Stimulated activated CD4-positive, alpha-beta T cell treated with anti-CD3 and anti-CD28 coated beads, Interleukin-4, amount 100 ng/mL, for 4 hours (primary cell): ENCODE results near the gene ZNF394.

Experiments
- DNase-seq, 2 experiments: peaks; one replicate each; pipeline ENCODE4 v3.0.0-alpha.2; 2020

ZNF394 gene

DNA sequence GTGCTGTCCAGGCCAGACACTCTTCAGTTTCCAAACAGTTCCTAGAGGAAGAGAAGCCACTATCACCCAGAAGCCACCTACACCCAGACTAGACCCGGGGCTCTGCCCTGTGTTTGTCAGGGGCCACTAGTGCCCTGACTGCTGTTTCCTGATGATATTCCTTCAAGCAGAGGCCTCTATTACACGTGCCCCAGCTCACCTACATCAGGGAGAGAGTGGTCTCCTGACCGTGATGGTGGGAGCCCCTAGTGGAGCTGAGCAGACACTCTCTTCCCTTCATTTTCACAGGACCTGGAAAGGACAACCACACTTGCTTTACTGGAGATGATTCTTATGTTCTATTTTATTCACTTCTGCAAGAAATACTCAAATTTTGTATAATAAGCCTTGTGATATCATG is 9.2 kb downstream of the ZNF394 start:
- no peak for DNase-seq

DNA sequence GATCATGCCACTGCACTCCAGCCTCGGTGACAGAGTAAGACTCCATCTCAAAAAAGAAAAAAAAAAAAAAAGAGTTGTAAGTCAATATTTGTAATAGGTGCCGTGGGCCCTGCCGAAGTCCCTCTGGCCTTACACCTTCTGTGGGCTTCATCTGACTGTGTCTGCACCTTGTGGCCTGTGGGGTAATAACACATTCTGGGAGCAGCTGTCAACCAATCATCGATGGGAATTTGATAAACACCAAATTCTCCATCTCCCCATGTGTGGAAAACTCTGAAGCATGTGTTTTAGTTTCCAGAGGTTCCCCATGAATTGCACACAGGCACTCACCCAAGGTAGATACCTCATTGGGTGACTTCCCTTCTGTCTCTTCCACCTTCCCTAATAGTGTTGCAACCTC is 10.8 kb downstream of the ZNF394 start:
- DNase-seq, result no peak

DNA sequence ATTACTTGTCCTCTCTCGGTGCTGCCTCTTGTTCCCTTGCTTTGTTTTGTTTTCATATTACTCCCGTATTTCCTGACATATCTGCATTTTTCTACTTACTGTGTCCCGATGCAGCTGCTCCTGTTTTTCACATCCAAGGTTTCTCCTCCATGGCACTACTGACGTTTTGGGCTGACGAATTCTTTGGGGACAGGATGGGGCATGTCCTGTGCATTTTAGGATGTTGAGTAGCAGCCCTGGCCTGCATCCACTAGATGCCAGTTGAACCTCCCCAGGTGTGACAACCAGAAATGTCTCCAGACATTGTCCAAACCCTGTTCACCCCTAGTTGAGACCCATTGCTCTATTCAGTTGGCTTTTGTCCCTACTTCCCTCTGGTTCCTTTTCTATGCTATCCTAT is 15.0 kb downstream of the ZNF394 start:
- no peak for DNase-seq

DNA sequence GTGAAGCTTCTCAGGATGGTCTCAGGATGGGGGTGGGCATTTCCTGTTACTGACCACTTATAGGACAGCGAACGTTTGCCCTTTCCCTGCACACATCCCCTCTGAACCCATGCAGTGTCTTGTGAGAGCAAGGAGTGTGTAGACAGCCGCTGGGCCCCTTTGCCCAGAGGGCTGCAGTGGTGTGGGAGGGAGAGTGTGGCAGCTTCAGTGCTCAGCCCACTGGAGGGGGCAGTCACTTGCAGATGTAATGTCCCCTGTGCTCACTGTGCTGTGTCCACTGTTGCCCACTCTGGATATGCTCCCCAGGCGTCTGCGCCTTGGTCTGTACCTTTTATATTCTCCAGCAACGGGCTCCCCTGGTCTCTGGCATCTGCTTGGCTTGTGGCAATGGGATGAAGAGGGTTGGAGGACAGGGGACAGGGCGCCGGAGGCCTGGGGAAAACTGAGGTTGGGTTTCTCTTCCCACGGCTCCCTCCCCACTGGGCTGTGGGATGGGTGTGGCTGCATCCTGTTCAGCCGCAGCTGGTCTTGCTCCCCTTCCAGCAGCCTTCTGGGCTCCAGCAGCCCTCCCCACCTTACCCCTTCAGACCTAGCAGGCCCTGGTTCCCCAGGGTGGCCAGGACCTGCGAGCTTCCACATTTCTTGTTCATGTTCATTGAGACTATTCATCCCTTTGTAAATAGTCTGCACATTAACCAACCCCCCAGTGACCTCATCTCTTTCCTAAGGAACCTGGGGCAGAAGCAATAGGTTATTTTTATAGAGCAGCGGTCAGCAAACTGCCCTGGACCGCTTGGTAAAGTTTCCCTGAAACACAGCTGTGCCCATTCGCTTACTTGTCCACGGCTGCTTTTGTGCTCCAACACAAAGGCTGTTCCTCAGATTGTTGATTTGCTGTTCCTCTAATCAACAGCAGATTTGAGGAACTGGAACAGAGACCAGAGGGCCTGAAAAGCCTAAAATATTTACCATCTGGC is 21.3 kb downstream of the ZNF394 start:
- no peak for DNase-seq

DNA sequence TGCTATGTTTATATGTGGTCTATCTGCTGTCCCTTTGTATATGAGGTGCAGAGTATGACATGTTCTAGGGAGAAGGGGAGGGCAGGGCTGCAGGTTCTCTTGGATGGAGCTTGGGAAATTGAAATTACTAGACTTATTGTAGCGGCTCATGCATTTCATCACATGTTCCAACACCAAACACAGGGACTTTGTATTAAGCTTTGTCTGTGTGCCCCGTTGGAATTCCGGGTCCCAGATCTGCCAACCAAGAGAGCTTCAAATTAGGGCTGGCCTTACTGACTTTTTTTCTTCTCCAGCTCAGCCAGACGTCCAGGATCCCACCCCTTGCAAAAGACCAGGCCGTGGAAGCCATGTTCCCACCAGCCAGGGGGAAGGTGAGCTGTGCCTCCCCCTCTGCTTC is 24.0 kb downstream of the ZNF394 start:
- no peak for DNase-seq

DNA sequence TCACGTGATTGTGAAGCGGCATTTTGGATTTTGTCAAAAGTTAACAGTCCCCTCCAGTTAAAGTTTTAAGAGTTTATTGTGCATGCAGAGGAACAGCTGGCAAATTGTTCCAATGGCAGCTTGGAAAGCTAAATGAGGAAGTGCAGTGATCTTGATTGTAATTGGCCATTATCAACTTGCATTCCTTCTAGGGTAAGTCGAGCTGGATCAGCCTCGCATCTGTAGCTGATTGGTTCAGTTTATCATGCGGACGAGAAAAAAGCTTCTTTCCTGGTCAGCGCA is 26.8 kb downstream of the ZNF394 start:
- no peak for DNase-seq

DNA sequence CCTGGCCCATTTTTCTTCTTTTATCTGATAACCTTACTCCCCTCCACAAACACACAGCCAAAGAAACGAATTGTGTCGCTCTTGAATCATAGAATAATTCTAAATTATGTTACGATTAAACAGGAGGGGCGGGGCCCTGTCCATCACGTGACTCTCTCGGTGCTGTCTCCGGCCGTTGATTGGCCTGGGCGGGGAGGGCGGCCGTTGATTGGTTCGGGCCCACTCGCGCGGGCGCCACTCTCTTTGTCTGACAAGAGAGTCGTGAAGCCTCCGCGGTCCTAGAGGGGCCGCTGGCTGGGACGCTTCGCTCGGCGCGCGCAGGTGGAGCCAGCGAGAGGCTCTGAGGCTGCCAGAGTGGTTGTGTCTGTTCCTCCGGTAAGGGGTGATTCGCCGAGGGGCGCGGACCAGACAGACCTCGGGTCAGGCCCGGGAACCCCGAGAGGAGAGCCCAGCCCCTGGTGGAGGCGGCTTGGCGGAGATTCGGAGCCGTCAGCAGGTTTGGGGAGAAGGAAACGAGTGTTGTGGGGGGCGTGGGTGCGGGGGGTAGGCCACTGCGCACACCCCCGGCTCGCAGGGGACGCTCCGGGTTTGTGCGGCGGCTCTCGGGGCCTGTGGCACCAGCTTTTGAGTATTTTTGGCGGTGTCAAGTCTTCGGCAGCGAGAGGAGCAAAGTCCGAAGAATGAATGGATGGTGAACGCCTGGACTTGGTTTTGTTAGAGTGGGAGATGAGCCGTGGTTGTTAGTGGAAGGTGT is 27.3 kb downstream of the ZNF394 start, which contains the start of gene ZNF789:
Gene ZNF789 (plus strand): TSS at position 330 of the 754 bp plus-strand sequence. CDS start 3,567 bp downstream, outside the sequence.
- peak; percentile 97 to 98 for DNase-seq

DNA sequence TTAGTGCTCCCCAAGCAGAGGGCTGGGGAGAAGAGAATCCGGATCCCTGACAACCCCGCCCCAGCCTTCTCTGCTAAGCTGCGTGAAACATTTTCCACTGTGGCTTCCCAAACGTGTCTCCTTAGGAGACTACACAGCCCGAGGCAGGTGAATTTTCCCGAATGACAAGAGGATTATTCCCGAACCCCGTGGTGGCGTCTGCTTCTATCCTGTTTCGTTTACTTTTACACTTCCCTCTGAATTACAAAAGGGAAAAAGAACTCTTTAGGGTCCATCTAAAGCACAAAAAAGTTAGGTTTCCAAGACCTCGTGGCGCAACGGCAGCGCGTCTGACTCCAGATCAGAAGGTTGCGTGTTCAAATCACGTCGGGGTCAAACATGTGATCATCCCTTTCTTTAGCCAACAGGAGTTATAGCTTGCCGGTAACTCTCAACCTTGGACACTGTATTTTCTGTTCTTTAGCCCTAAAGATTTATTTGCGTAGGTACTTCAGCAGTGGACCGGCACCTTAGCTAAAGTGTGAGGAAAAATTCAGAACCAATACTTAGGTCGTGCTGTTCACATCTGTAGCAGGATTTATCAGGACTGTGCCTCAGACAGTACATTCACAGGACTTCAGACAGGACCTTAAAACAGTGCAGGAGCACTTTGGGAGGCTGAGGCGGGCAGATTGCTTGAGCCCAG is 30.6 kb downstream of the ZNF394 start:
- DNase-seq, result no peak

DNA sequence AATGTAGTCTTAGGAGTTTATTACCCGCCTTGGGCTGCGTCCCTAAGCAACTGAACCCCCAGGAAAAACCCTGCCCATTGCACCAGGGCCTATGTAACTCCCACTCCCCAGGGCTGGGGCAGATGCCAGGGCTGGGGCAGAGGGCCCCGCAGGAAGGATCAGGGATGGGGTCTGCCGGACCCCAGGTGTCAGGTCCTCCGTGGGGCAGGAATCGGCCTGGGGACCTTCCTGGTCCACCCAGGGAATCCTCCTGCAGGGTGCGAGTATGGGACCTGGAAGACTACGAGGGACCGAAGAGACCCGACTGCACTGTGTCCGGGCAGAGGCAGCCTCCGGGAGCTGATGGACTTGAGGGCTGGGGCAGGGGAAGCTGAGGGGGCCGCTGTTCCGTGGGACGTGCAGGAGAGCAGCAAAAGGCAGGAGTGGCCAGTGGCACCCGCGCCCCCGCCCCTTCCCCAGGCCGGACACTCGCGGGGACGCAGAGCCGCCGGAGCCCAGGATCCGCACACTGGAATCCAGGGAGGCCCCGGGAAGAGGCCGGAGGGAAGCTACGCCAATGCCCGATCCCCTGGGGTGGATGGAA is 31.7 kb downstream of the ZNF394 start:
- no peak for DNase-seq

DNA sequence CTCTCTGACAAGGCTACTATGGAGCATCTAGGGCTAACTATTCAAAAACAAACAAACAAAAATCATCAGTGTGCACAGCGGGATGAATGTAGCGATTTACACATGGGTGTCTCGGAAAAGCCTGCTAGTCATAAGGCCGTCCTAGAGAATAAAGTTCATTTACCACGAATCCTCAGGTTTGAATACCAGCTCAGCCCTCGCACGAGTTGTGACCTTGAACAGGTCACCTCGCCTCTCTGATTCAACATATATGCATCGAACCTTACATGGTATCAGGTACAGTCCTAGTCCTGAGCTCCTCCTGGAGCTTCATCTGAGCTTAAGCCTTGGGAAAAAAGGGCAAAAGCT is 34.7 kb downstream of the ZNF394 start:
- no peak for DNase-seq

DNA sequence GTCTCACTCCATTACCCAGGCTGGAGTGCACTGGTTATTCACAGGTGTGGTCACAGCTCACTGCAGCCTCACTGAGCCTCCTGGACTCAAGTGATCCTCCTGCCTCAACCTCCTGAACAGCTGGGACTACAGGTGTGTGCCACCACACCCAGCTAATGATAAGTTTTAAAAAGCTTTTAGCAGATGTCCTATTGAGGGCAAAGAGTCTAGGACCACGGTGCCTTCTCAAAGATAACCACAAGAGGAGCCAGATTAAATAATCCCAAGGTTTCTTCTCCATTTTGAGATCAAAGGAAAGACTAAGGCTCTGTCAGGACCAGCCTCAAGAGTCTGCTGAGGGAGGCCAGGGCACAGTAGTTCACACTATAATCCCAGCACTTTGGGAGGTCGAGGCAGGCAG is 38.9 kb downstream of the ZNF394 start:
- DNase-seq, result no peak

DNA sequence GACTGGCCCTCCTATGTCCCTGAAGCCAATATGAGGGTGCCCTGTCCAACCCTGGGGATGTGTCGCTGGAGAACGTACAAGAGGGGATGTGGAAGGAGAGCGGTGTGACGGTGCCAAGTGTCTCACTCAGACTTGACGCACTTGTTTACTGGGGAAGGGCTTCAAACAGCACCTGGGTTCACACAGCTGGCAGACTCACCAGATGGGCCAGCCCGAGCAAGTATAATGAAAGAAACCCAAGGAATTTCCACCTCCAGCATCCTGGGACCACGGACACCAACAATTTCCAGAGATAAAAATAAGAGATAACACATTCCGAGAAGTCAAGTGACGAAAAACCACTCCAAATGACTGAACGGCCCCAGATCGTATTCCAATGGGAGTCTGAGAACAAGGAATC is 39.4 kb downstream of the ZNF394 start:
- no peak for DNase-seq

DNA sequence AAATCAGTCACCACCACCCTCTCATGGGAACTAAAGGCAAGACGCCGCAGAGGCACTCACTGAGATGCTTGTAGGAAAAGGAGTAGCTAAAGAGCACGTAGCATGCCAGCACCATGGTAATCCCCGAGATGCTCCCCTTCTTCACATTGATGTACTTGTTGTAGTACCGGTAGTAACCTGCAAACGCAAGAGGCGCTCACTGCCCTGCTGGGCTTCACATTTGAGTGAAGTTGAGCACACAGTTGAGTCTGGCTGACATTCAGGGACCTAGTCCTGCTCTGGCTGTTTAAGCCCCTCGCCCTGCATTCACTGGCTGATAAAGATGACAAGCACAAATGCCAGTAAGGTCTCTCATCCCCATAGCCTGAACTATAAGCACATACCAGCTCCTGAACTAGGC is 41.0 kb downstream of the ZNF394 start:
- DNase-seq, result no peak

DNA sequence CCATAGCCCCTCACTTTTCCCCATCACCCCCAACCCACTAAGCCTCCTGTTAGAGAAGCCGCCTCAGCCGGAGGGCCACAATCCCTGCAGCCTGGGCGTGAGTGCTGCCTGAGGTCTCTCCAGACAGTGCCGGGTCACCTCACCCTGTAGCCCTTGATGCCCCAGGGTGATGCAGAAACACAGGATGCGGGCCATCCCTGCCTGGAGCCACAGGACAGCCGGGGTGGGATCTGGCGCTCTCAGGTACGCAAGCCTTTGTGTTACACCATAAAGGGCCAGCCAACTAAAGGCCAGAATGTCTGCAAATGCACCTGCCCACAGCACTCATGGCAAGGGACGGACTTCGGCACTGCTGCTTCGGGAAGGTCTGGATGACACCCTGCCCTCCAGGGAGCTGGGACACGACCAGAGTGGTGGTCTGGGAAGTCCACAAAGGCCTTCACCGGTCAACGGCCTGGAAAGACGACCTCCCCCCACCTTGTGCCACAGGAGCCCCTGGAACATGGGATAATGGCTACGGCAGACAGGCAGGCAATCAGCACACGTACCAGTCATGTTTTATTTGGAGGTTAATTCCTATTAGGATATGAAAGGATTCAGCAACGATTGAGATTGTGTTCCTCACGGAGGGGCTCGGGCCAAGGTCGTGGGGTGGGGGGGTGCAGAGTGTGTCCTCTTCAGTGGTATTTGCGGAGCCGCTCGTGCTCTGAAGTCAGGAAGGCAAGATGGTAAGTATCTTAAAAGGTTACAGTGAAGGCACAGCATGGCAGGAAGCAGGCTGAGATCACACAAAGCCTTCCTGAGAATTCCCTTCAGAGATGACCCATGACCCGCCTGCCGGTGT is 42.2 kb downstream of the ZNF394 start:
- no peak for DNase-seq

DNA sequence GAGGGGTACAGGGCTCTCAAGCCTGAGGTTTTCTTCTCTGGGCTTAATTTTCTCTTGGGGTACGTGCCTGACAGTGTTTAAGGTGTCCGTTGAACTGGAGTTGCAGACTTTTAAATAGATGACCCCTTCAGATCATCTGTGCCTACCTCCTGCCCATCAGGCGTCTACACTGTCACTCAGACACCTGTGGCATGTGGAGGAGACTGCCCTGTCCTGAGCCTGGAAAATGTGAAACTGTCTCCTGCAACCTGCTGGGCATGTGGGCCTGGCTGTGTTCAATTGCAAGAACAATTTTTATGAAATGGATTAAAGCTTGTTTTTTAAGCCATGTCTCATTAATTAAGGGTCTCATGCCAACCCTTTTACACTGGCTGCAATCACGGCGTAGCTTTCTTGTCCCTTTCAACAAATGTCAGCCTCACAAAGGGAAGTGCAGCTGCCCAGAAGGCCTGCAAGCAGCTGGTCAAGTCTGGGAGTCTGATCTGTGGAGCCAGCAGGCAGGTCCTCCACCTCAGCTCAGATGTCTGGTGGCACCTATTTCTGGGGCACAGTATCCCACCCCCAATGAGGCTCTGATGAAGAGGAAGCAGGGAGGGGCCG is 42.9 kb downstream of the ZNF394 start:
- no peak for DNase-seq

DNA sequence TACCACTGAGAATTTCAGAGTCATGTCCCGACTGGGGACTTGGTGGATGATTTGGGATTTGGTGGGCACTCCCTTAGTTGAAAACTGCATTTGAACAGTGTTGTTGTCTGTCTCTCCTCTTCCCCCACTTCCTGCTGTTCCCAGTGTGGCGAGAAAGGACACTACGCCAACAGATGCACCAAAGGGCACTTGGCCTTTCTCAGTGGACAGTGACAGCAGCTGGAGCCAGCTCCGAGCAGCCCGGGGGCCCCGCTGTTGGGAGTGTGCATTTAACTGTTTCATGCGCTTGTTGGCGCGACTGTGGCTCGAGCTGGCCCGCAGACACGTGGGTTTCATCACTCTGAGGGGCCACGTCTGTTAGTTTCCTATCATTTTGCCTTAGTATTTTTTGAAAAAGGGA is 43.8 kb downstream of the ZNF394 start:
- DNase-seq, result no peak

DNA sequence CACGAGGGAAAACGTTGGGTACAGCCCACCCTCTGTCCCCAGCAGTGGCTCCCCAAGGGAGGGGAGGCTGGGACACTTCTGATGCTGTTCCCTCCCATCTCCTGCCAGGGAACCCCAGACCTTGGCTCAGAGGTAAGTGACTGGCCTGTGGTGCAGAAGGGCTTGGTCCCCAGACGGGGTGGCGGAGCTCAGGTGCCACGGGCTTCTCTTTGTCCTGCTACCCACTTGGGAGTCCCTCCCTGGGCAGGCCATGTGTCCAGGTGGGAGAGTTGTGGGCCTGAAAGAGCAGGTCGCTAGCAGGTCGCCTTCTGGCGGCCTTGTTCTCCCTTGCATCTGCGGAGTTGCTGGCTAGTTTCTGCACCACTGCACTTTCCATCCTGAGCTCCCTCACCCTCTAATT is 44.2 kb downstream of the ZNF394 start:
- DNase-seq, result no peak

DNA sequence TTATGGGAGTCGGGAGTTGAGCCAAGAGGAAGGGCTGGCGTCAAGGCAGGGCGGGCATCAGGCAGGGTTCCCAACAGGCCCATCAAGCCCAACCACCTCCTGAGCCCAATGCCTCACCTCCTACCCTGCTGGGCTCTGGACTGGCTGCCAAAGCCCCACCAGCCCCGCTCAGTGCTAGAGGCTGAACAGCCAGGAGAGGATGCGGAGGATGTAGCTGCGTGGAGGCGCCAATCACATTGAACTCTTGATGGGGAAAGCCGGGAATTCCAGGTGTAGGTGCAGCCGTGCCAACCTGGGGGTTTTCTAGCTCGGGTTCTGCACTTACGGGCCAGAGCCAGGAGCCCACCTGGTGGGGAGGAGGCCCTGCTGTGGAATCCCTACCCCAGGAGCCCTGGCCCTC is 47.0 kb downstream of the ZNF394 start:
- DNase-seq, result no peak

DNA sequence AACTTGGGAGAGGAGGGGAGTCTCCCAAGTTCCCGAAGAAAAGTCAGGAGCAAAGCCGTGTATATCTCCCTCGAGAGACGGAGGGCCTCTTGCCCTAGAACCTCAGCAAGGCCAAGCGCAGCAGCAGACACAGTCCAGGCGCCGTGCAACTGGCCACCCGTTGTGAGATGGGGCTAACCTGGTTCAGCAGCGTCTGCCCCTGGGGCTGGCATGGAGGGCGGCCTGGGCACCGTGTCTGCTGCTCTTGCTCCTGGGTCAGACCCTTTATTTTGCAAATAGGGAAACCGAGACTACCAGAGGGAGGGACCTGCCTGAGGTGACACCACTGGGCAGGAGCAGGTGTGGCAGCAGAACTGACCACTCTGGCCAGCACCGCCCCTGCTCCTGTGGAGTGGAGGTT is 47.5 kb downstream of the ZNF394 start:
- DNase-seq, result no peak

DNA sequence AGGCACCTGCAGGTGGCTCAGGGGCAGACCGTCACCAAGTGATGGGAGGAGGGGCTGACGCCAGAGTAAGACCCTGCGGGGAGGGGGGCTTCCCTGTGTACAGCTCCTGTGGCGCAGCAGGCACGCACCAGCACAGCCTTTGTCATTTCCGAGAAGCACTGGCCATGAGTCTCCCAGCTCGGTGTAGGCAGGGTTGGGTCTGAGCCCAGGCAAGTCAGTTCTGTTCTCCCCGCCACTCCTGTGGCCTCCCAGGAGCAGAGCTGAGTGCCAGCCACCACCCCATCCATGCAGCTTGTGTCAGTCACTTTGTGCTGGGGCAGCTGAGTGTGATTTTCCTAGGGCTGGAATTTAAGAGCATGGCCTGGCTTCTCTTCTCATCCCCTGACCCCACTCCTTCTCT is 48.1 kb downstream of the ZNF394 start:
- DNase-seq, result no peak

DNA sequence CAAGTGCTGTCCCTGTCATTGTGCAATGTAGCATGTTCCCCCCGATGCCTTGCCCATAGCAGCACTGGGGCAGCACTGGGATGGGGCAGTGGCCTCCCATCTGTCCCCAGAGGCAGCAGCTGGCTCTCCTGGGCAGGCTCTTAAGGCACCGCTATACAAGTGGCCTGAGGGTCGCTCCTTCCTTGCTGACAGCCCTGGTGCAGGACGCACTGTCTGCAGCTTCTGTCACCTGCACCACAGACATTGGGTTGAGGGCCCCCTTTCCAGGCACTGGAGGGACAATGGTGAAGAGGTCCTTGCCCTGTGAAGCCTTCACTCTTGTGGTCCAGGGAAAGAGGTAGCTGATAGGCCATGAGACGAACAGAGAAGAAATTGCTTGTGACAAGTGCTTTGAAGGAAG is 50.8 kb downstream of the ZNF394 start:
- no peak for DNase-seq

DNA sequence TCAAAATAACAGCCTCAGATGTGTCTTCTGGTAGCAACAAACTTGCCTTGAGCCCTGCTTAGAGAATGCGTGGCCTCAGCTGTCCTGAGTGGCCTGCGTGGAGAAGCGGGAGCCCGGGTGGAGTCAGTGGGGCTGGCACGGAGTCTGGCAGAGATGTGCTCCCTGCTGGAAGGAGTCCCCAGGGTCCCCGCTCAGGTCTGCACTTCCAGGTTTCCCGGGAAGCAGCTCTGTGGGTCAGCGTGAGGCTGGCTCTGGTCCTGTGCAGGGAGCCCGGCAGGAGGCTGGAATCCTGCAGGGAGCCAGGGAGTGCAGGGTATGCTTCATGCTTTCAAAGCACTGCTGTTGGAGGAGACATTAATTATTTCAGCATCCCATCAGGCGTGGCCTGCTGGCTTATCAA is 51.2 kb downstream of the ZNF394 start:
- no peak for DNase-seq
